IMR-90 (cell line): ENCODE measurements around the gene BCLAF1. TPM values are rescaled to one million over a fixed set of nuclear protein-coding genes. Genes with fewer than 3 reads are reported as not detected.

Experiments
- ATAC-seq: fragments of 200-7000 bp; cut with Tn5 transposase; 2 replicates; pipeline ENCODE4 v1.9.1; 2020; ENCODE audit warnings: low read depth, mild to moderate bottlenecking, moderate library complexity
- BruUV-seq: library from RNA; stranded (reverse); fragments of 400-500 nt; replicated peaks from 2 replicates; lab custom pipeline; 2021; lab: Mats Ljungman, UMichigan
- CTCF ChIA-PET: fragments of 300-600 bp; formaldehyde crosslinking; extraction: SDS; loops from one replicate; lab custom pipeline; 2021; ENCODE audit warnings: antibody characterized with exemption; lab: Yijun Ruan, JAX
- POLR2A ChIA-PET: fragments of 300-600 bp; sonication (Branson Sonifier 250); formaldehyde crosslinking; loops from one replicate; lab custom pipeline; 2022; ENCODE audit warnings: antibody characterized with exemption; ENCODE audit not compliant: unreplicated experiment; lab: Charles Lee
- DNase-seq: peaks from one replicate; pipeline ENCODE4 v3.0.0; 2013
- H2AFZ ChIP-seq: replicated peaks from 2 replicates; pipeline ENCODE3; 2013; ENCODE audit warnings: low read length, mild to moderate bottlenecking; ENCODE audit not compliant: poor library complexity
- H2AK5ac ChIP-seq: 2 replicates; pipeline ENCODE4 v1.6.1; 2013; ENCODE audit warnings: low read depth, low read length, inconsistent platforms
- H2AK9ac ChIP-seq: replicated peaks from 2 replicates; pipeline ENCODE3; 2013; ENCODE audit warnings: mild to moderate bottlenecking, low read depth, low read length, moderate library complexity; ENCODE audit not compliant: poor library complexity
- H2BK120ac ChIP-seq: 2 replicates; pipeline ENCODE4 v1.6.1; 2013; ENCODE audit warnings: low read depth, low read length, inconsistent platforms
- H2BK15ac ChIP-seq: 3 replicates; pipeline ENCODE4 v1.6.1; 2013; ENCODE audit warnings: low read depth, low read length, inconsistent platforms
- H2BK20ac ChIP-seq: 2 replicates; pipeline ENCODE4 v1.6.1; 2013; ENCODE audit warnings: low read depth, mild to moderate bottlenecking, inconsistent platforms, low read length, moderate library complexity
- H2BK5ac ChIP-seq: 2 replicates; pipeline ENCODE4 v1.6.1; 2013; ENCODE audit warnings: mild to moderate bottlenecking, low read depth, low read length, inconsistent platforms; ENCODE audit not compliant: poor library complexity, severe bottlenecking
- H3K14ac ChIP-seq: replicated peaks from 2 replicates; pipeline ENCODE4 v1.6.1; 2013; ENCODE audit warnings: low read depth, low read length, inconsistent platforms
- H3K18ac ChIP-seq: 2 replicates; pipeline ENCODE4 v1.6.1; 2013; ENCODE audit warnings: low read depth, low read length, control low read depth
- H3K23ac ChIP-seq: 2 replicates; pipeline ENCODE4 v1.6.1; 2013; ENCODE audit warnings: low read depth, low read length, inconsistent platforms
- H3K27ac ChIP-seq: 2 replicates; pipeline ENCODE4 v1.5.1; 2013; ENCODE audit warnings: mild to moderate bottlenecking, control low read depth, low read length; ENCODE audit not compliant: insufficient read depth
- H3K27me3 ChIP-seq: 2 replicates; pipeline ENCODE4 v1.6.1; 2013; ENCODE audit warnings: low read length; ENCODE audit not compliant: control insufficient read depth, insufficient read depth
- H3K36me3 ChIP-seq: 2 replicates; pipeline ENCODE4 v1.6.1; 2013; ENCODE audit warnings: low read length, mixed read lengths; ENCODE audit not compliant: control insufficient read depth, insufficient read depth
- H3K4ac ChIP-seq: 2 replicates; pipeline ENCODE4 v1.6.1; 2013; ENCODE audit warnings: low read depth, low read length, inconsistent platforms
- H3K4me1 ChIP-seq: 2 replicates; pipeline ENCODE4 v1.6.1; 2013; ENCODE audit warnings: low read length, mixed read lengths; ENCODE audit not compliant: control insufficient read depth, insufficient read depth
- H3K4me2 ChIP-seq: 2 replicates; pipeline ENCODE4 v1.6.1; 2013; ENCODE audit warnings: low read depth, mild to moderate bottlenecking, control low read depth, low read length, moderate library complexity
- H3K4me3 ChIP-seq: 2 replicates; pipeline ENCODE4 v1.5.1; 2013; ENCODE audit warnings: low read depth, mild to moderate bottlenecking, control low read depth, low read length, moderate library complexity; ENCODE audit not compliant: insufficient read depth
- H3K56ac ChIP-seq: 2 replicates; pipeline ENCODE4 v1.6.1; 2013; ENCODE audit warnings: low read length, inconsistent platforms; ENCODE audit not compliant: insufficient read depth; ENCODE audit errors: extremely low read depth
- H3K79me1 ChIP-seq, 2 experiments: 2 replicates each; pipeline ENCODE4 v1.6.1; 2013; ENCODE audit warnings: low read length in 2 of 2, inconsistent platforms in 1 of 2, low read depth in 1 of 2
- H3K9ac ChIP-seq: 2 replicates; pipeline ENCODE4 v1.6.1; 2013; ENCODE audit warnings: low read depth, low read length, control low read depth
- H3K9me1 ChIP-seq: 2 replicates; pipeline ENCODE4 v1.6.1; 2013; ENCODE audit warnings: low read length, inconsistent platforms; ENCODE audit not compliant: insufficient read depth
- H3K9me3 ChIP-seq: 2 replicates; pipeline ENCODE4 v1.6.1; 2013; ENCODE audit warnings: low read length; ENCODE audit not compliant: control insufficient read depth, insufficient read depth
- H4K20me1 ChIP-seq: 2 replicates; pipeline ENCODE4 v1.6.1; 2013; ENCODE audit warnings: low read length, inconsistent platforms; ENCODE audit not compliant: insufficient read depth
- H4K5ac ChIP-seq: 2 replicates; pipeline ENCODE4 v1.6.1; 2013; ENCODE audit warnings: mild to moderate bottlenecking, low read depth, low read length, control low read depth
- H4K8ac ChIP-seq, 2 experiments: 2 replicates each; pipeline ENCODE4 v1.6.1; 2013; ENCODE audit warnings: low read depth in 2 of 2, low read length in 2 of 2, control low read depth in 1 of 2, inconsistent platforms in 1 of 2
- H4K91ac ChIP-seq: 2 replicates; pipeline ENCODE4 v1.6.1; 2013; ENCODE audit warnings: low read depth, low read length, inconsistent platforms; ENCODE audit not compliant: insufficient read depth
- BHLHE40 ChIP-seq: fragments of 150-350 bp; IDR thresholded peaks from 2 replicates; pipeline ENCODE4 v1.6.1; 2016; ENCODE audit warnings: mild to moderate bottlenecking, low read depth, low read length
- CTCF ChIP-seq: conservative IDR thresholded peaks from 2 replicates; pipeline ENCODE4 v1.5.1; 2012; ENCODE audit warnings: mild to moderate bottlenecking, low read depth, low read length, improper control_type of control experiment
- ELK1 ChIP-seq: fragments of 150-350 bp; IDR thresholded peaks from 2 replicates; pipeline ENCODE4 v1.6.1; 2016; ENCODE audit warnings: low read depth, mild to moderate bottlenecking, low read length, moderate library complexity, borderline replicate concordance
- FOS ChIP-seq: fragments of 150-350 bp; IDR thresholded peaks from 2 replicates; pipeline ENCODE4 v1.6.1; 2016; ENCODE audit warnings: low read depth, low read length
- MXI1 ChIP-seq: IDR thresholded peaks from 2 replicates; pipeline ENCODE4 v1.6.1; 2012; ENCODE audit warnings: low read depth, mild to moderate bottlenecking, low read length, moderate library complexity, borderline replicate concordance
- WGBS, 2 experiments: methylation state at CpG; one replicate each; pipeline versions ENCODE4 v1.1.5 to v1.1.7; 2013; ENCODE audit warnings: missing lambda C conversion rate in 2 of 2; ENCODE audit not compliant: insufficient read length in 1 of 2; ENCODE audit errors: extremely low coverage in 2 of 2; 5-methylcytosine and 5-hydroxymethylcytosine counted together
- dilution Hi-C: fragments of 300-500 bp; cut with HindIII; formaldehyde crosslinking; loops from one replicate; pipeline ENCODE4 v1.14.3; 2018; ENCODE audit warnings: low sequenced_read_pairs; ENCODE audit not compliant: unreplicated experiment
- in situ Hi-C: fragments of 300-500 bp; cut with MboI; formaldehyde crosslinking; loops from 3 replicates; pipeline ENCODE4 v1.14.3; 2019; ENCODE audit warnings: low sequenced_read_pairs, inconsistent platforms, mixed read lengths
- intact Hi-C: fragments of 100-400 bp; cut with micrococcal nuclease; formaldehyde crosslinking; loops from 2 replicates; pipeline ENCODE4 v1.10.0; 2022
- polyA plus RNA-seq, 3 experiments: library from polyadenylated mRNA; depleted of rRNA; stranded (reverse); fragments of >200 nt; gene quantifications; 2 replicates each; pipeline ENCODE4 v1.2.3, GENCODE V29; 2012; ENCODE audit warnings: low replicate concordance in 1 of 3
- total RNA-seq: library from RNA; depleted of rRNA; stranded (reverse); fragments of >200 nt; gene quantifications from 2 replicates; pipeline ENCODE4 v1.2.3, GENCODE V29; 2012

The BCLAF1 gene
- total and polyA plus RNA-seq, 2 of the 4 experiments (the other 2 are of a cell fraction) = 34.0 to 141 TPM

GRCh38 chr6:136289327-136289578 lies 393 bp downstream of the BCLAF1 start:
- Histone ChIP-seq H2AK5ac (peak overlapping the region; percentile 95), H3K9me1 (peaks cover 3% of the 10 kb centered on the region), H4K8ac (peak overlapping the region; percentile 92 to 99), H2BK120ac (peak overlapping the region; percentile 66), H3K23ac (peak overlapping the region; percentile 93), H4K20me1 (peaks cover 52% of the 10 kb centered on the region), H3K4ac (peak overlapping the region; percentile 98), H3K9me3 (no peaks in the 10 kb centered on the region), H3K18ac (peak overlapping the region; percentile 86), H2AFZ (peak overlapping the region; percentile 87), H2BK20ac (no peak overlapping the region), H3K4me1 (peaks cover 7% of the 10 kb centered on the region), H3K9ac (peak overlapping the region; percentile 95), H3K56ac (peak overlapping the region; percentile 94), H3K27me3 (no peaks in the 10 kb centered on the region), H2BK15ac (peak overlapping the region; percentile 17; the same call in 1 of the 3 replicates), H2BK5ac (peak overlapping the region; percentile 94), H2AK9ac (peak overlapping the region; percentile 99), H3K27ac (peak overlapping the region; percentile 92), H4K5ac (peak overlapping the region; percentile 75), H3K4me2 (peak overlapping the region; percentile 77), H4K91ac (peak overlapping the region; percentile 98), H3K14ac (peak overlapping the region; percentile 99), H3K79me1 (peaks cover 0 to 16% of the 10 kb centered on the region in 2 experiments; a peak in 2 of 4 replicates), H3K36me3 (no peaks in the 10 kb centered on the region), H3K4me3 (peak overlapping the region; percentile 71)
- WGBS, 2 experiments = 2% methylated on average over 28 of the region's 34 CpGs; no CpG with 5 or more reads in 1 of the 2 experiments
- intact Hi-C loops = loop anchor here (5.0 kb wide), 1 partner anchor 503 kb away; the partner anchor contains the start of gene MAP3K5
- DNase-seq = peak; percentile 86
- in situ Hi-C loops = loop anchor here (25.0 kb wide), 1 partner anchor 498 kb away; the partner anchor contains the start of gene MAP3K5
- peak; percentile 68 for ATAC-seq
- ChIA-PET CTCF (interaction anchor here (1.1 kb wide), 1 partner anchor 38 kb away, joined by 3 read pairs; no protein-coding TSS in a partner anchor), POLR2A (interaction anchor here (1.6 kb wide), 1 partner anchor 39 kb away, joined by 8 read pairs; the partner anchor contains the start of gene MTFR2)
- TF ChIP-seq BHLHE40 = peak; percentile 9; the same call in 1 of the 2 replicates
- TF ChIP-seq CTCF = 0 out of 2 replicates have a peak, but pooled peaks have one; percentile 3
- 0 out of 2 replicates have a peak, but pooled peaks have one; percentile 20 for TF ChIP-seq MXI1
- no peak for TF ChIP-seq ELK1
- TF ChIP-seq FOS = no peak
- dilution Hi-C loops = no loop called here
- BruUV-seq = TSS peak; percentile 65
